ENCODE data around the gene SLC25A47.

- TF ChIP-seq POLR2A (IDR thresholded peaks at IDR 0.05) (no peak), POLR2AphosphoS5 (IDR thresholded peaks at IDR 0.05) (no peak)
These were observed 51.1 kb downstream of the SLC25A47 start for GRCh38 chr14:100374270-100374669.

Data from breast epithelium (tissue), 3 donors.